Measurements from ENCODE around the gene AUTS2.

AUTS2 gene

GRCh38 chr7:70710651-70711050, 1112.4 kb downstream of the AUTS2 start:
- Histone ChIP-seq H3K9me2 (ENCODE audit: low read depth, low read length) (no peaks in the 10 kb centered on the region), H2AFZ (ENCODE audit: low read length) (no peak overlapping the region), H3K79me2 (ENCODE audit: insufficient read depth, low read length) (no peaks in the 10 kb centered on the region), H3K9me3 (ENCODE audit: low read length) (0 out of 2 replicates have a peak, but pooled peaks cover 3% of the 10 kb centered on the region), H3K9ac (ENCODE audit: low read length) (no peak overlapping the region), H3K4me2 (ENCODE audit: low read length) (no peak overlapping the region), H3K4me1 (ENCODE audit: insufficient read depth, low read length, severe bottlenecking) (peaks cover 14% of the 10 kb centered on the region), H3K27me3 (ENCODE audit: insufficient read depth, low read length) (no peaks in the 10 kb centered on the region), H3K4me3 (ENCODE audit: low read depth, low read length, poor library complexity, severe bottlenecking) (no peak overlapping the region), H3K36me3 (ENCODE audit: insufficient read depth, low read length) (peaks cover 6% of the 10 kb centered on the region; the same call in 1 of the 2 replicates), H3K27ac (ENCODE audit: low read depth, low read length, poor library complexity, severe bottlenecking) (no peak overlapping the region), H3F3A (ENCODE audit: insufficient read depth, low read length) (no peaks in the 10 kb centered on the region), H4K20me1 (ENCODE audit: insufficient read depth, low read length) (no peaks in the 10 kb centered on the region)
- TF ChIP-seq CTCF (IDR thresholded peaks at IDR 0.05; ENCODE audit: low read length) (no peak), EZH2 (IDR thresholded peaks at IDR 0.05; ENCODE audit: borderline replicate concordance, low read length) (no peak)

- H3K4me1 ChIP-seq (ENCODE audit: insufficient read depth, low read length, severe bottlenecking): peaks cover 14% of the 10 kb centered on the region
- TF ChIP-seq EZH2 (IDR thresholded peaks at IDR 0.05; ENCODE audit: borderline replicate concordance, low read length): no peak
- no peak for TF ChIP-seq CTCF (IDR thresholded peaks at IDR 0.05; ENCODE audit: low read length)
- no peak overlapping the region for H2AFZ ChIP-seq (ENCODE audit: low read length)
- H3F3A ChIP-seq (ENCODE audit: insufficient read depth, low read length): no peaks in the 10 kb centered on the region
- no peaks in the 10 kb centered on the region for H4K20me1 ChIP-seq (ENCODE audit: insufficient read depth, low read length)
- H3K27ac ChIP-seq (ENCODE audit: low read depth, low read length, poor library complexity, severe bottlenecking): no peak overlapping the region
- H3K4me2 ChIP-seq (ENCODE audit: low read length): no peak overlapping the region
- no peaks in the 10 kb centered on the region for H3K9me2 ChIP-seq (ENCODE audit: low read depth, low read length)
- 0 out of 2 replicates have a peak, but pooled peaks cover 3% of the 10 kb centered on the region for H3K9me3 ChIP-seq (ENCODE audit: low read length)
- H3K36me3 ChIP-seq (ENCODE audit: insufficient read depth, low read length): peaks cover 6% of the 10 kb centered on the region; the same call in 1 of the 2 replicates
- H3K4me3 ChIP-seq (ENCODE audit: low read depth, low read length, poor library complexity, severe bottlenecking): no peak overlapping the region
- no peaks in the 10 kb centered on the region for H3K79me2 ChIP-seq (ENCODE audit: insufficient read depth, low read length)
- no peak overlapping the region for H3K9ac ChIP-seq (ENCODE audit: low read length)
- H3K27me3 ChIP-seq (ENCODE audit: insufficient read depth, low read length): no peaks in the 10 kb centered on the region
Measured at GRCh38 chr7:70711452-70711851, 1113.2 kb downstream of the AUTS2 start.

- H3K9me2 ChIP-seq (ENCODE audit: low read depth, low read length): no peaks in the 10 kb centered on the region
- 0 out of 2 replicates have a peak, but pooled peaks cover 3% of the 10 kb centered on the region for H3K9me3 ChIP-seq (ENCODE audit: low read length)
- TF ChIP-seq EZH2 (IDR thresholded peaks at IDR 0.05; ENCODE audit: borderline replicate concordance, low read length) (no peak), CTCF (IDR thresholded peaks at IDR 0.05; ENCODE audit: low read length) (no peak)
- H2AFZ ChIP-seq (ENCODE audit: low read length): no peak overlapping the region
- H3K36me3 ChIP-seq (ENCODE audit: insufficient read depth, low read length): peaks cover 6% of the 10 kb centered on the region; the same call in 1 of the 2 replicates
- H3F3A ChIP-seq (ENCODE audit: insufficient read depth, low read length): no peaks in the 10 kb centered on the region
- H3K4me2 ChIP-seq (ENCODE audit: low read length): no peak overlapping the region
- H3K9ac ChIP-seq (ENCODE audit: low read length): no peak overlapping the region
- H3K4me1 ChIP-seq (ENCODE audit: insufficient read depth, low read length, severe bottlenecking): peaks cover 28% of the 10 kb centered on the region
- no peaks in the 10 kb centered on the region for H3K79me2 ChIP-seq (ENCODE audit: insufficient read depth, low read length)
- H3K27ac ChIP-seq (ENCODE audit: low read depth, low read length, poor library complexity, severe bottlenecking): no peak overlapping the region
- H3K4me3 ChIP-seq (ENCODE audit: low read depth, low read length, poor library complexity, severe bottlenecking): no peak overlapping the region
- no peaks in the 10 kb centered on the region for H4K20me1 ChIP-seq (ENCODE audit: insufficient read depth, low read length)
- no peaks in the 10 kb centered on the region for H3K27me3 ChIP-seq (ENCODE audit: insufficient read depth, low read length)
Measured at GRCh38 chr7:70712942-70713341, 1114.7 kb downstream of the AUTS2 start.

Data from OCI-LY1 (cell line).